Measurements from ENCODE around the gene TMOD4. TPM values are rescaled to one million over a fixed set of nuclear protein-coding genes. Genes with fewer than 3 reads are reported as not detected.

Gene TMOD4
- total and polyA plus RNA-seq, 9 of the 15 experiments (the other 6 are each of a cell fraction or from before 2014, with no cell fraction given) = 0.18 to 1.8 (median 1.1) TPM; not detected in 1

DNA sequence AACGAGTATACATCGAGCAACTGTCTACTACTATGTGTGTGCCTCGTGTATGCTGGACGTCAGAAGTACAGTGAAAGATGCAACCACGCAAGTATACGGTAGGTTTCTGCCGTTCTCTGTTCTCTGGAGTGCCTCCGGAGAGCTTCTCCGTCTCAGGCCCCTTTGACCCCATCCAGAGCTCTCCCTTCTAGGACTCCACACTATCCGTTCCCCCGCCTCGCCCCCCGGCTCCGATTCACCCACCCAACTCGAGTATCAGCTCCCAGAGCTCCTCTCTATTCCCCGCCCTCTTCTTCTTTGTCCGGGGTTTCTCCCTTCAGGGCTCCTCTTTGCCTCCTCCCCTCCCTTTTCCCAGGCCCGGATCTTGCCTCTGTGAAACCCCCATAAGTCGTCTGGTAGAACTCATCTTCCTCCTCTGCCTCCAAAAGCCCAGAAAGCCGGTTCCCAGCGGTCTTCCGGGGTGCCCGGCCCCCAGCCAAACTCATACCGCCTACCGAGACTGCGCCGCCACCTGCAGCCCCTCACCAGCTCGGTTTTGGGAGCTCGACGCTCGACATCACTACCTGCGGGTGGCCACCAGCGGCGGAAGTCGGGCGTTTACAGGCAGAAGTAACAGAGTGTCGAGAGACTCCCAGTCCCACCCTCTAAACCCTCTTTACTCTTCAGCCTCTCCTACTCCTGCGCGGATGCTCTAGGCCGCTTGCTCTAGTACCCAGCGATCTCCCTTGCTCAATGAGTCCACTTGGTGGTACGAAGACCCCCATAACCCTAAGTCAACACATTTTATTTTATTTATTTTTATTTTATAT lies 14.1 kb upstream of the TMOD4 start, which contains the start of gene VPS72 (continued):
- TF ChIP-seq CTCF (IDR thresholded peaks at IDR 0.05 in 2 of 3, conservative IDR thresholded peaks at IDR 0.05 in 1 of 3; ENCODE audit: insufficient read depth in 2 of 3, low read depth in 1 of 3, low read length in 3 of 3) (0 out of 6 replicates have a peak, but pooled peaks of 1 of the 3 experiments have one; percentile 3), ATF1 (CRISPR knock-in tag; IDR thresholded peaks at IDR 0.05) (no peak), ATF1 (tag; IDR thresholded peaks at IDR 0.05) (peak; percentile 56; the same call in 1 of the 2 replicates), ZNF785 (CRISPR knock-in tag; IDR thresholded peaks at IDR 0.05) (no peak), MCM5 (IDR thresholded peaks at IDR 0.05; ENCODE audit: low read depth) (no peak), SRSF3 (IDR thresholded peaks at IDR 0.05; ENCODE audit: insufficient read depth, low read length) (no peak), ZNF347 (CRISPR knock-in tag; IDR thresholded peaks at IDR 0.05; ENCODE audit: low read depth) (no peak), MECOM (CRISPR knock-in tag; IDR thresholded peaks at IDR 0.05) (no peak), ZNF217 (CRISPR knock-in tag; IDR thresholded peaks at IDR 0.05) (no peak), ATF7 (IDR thresholded peaks at IDR 0.05) (peak; percentile 75), FIP1L1 (IDR thresholded peaks at IDR 0.05; ENCODE audit: low read depth, low read length, poor library complexity, severe bottlenecking) (no peak), CSDE1 (IDR thresholded peaks at IDR 0.05) (no peak), GATAD2A (IDR thresholded peaks at IDR 0.05) (no peak; the same call in 1 of the 2 replicates), KAT7 (CRISPR knock-in tag; IDR thresholded peaks at IDR 0.05; ENCODE audit: borderline replicate concordance) (peak; percentile 88), ZNF23 (CRISPR knock-in tag; IDR thresholded peaks at IDR 0.05) (no peak), LARP7 (IDR thresholded peaks at IDR 0.05) (no peak), PREB (CRISPR knock-in tag; IDR thresholded peaks at IDR 0.05) (no peak), TBP (optimal IDR thresholded peaks at IDR 0.05; ENCODE audit: low read depth, low read length) (peak; percentile 91), FOXJ3 (CRISPR knock-in tag; IDR thresholded peaks at IDR 0.05) (no peak), ZNF764 (CRISPR knock-in tag; IDR thresholded peaks at IDR 0.05; ENCODE audit: low read depth) (no peak), OTX1 (CRISPR knock-in tag; IDR thresholded peaks at IDR 0.05) (no peak), ZNF444 (CRISPR knock-in tag; IDR thresholded peaks at IDR 0.05) (no peak), ZNF311 (CRISPR knock-in tag; IDR thresholded peaks at IDR 0.05) (no peak), GTF2F1 (IDR thresholded peaks at IDR 0.05; ENCODE audit: low read depth, low read length) (peak; percentile 62; the same call in 1 of the 2 replicates), ILF3 (IDR thresholded peaks at IDR 0.05; ENCODE audit: borderline replicate concordance) (no peak), POLR2H (tag; IDR thresholded peaks at IDR 0.05; ENCODE audit: low read depth) (peak; percentile 91)
